ENCODE results near the gene LANCL3. TPM values are rescaled to one million over a fixed set of nuclear protein-coding genes. Genes with fewer than 3 reads are reported as not detected.

LANCL3 gene
- total RNA-seq, 4 donors from 2014 or later: 2.3 to 3.7 (median 2.7) TPM

DNA sequence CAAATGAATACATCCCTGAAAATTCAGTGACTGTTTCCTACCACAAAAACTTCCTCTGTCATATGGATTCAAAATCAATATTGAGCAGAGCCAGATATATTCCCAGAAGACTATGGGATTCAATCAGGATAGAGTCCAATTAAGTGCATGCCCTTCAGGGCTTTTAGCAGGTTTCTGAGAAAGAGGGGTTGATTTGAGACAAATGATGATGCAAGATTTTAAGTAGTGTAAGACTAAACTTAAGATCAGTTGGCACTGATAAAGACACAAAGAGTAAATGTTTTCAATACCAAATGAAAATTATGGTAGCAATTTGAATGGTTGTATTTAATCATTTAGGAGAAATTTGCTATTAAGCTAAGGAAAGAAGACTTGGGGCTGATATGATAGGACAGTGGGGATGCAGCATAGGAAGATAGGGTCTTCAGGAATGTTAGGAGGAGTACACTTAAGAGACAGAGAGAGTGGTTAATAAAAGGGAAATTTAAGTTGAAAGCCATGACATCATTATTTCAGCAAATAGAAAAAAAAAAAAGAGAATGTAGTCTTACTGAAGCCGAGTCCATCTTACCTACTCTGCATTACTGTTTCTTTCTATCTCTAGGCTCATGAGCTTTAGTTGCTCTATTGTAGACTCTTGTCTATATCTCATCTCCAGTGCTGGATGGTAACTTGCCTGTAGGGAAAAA, 82.1 kb downstream of the LANCL3 start:
- no peak overlapping the region for H3K4me3 ChIP-seq
- no peaks in the 10 kb centered on the region for H3K27me3 ChIP-seq
- no peaks in the 10 kb centered on the region for H3K9me3 ChIP-seq
- no peak overlapping the region for H3K27ac ChIP-seq
- no peaks in the 10 kb centered on the region for H3K4me1 ChIP-seq
- no peak for ATAC-seq
- TF ChIP-seq POLR2AphosphoS5 (IDR thresholded peaks at IDR 0.05) (no peak), EP300 (IDR thresholded peaks at IDR 0.05) (no peak), POLR2A (IDR thresholded peaks at IDR 0.05) (no peak)
- TF ChIP-seq, protein P1, sequence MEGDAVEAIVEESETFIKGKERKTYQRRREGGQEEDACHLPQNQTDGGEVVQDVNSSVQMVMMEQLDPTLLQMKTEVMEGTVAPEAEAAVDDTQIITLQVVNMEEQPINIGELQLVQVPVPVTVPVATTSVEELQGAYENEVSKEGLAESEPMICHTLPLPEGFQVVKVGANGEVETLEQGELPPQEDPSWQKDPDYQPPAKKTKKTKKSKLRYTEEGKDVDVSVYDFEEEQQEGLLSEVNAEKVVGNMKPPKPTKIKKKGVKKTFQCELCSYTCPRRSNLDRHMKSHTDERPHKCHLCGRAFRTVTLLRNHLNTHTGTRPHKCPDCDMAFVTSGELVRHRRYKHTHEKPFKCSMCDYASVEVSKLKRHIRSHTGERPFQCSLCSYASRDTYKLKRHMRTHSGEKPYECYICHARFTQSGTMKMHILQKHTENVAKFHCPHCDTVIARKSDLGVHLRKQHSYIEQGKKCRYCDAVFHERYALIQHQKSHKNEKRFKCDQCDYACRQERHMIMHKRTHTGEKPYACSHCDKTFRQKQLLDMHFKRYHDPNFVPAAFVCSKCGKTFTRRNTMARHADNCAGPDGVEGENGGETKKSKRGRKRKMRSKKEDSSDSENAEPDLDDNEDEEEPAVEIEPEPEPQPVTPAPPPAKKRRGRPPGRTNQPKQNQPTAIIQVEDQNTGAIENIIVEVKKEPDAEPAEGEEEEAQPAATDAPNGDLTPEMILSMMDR (IDR thresholded peaks at IDR 0.05): no peak
- 80 to 83% methylated on average over 1 of the region's 1 CpG for whole genome bisulfite sequencing, 2 donors (ENCODE audit: low coverage in 1 of 2)
- no peaks in the 10 kb centered on the region for H3K36me3 ChIP-seq

DNA sequence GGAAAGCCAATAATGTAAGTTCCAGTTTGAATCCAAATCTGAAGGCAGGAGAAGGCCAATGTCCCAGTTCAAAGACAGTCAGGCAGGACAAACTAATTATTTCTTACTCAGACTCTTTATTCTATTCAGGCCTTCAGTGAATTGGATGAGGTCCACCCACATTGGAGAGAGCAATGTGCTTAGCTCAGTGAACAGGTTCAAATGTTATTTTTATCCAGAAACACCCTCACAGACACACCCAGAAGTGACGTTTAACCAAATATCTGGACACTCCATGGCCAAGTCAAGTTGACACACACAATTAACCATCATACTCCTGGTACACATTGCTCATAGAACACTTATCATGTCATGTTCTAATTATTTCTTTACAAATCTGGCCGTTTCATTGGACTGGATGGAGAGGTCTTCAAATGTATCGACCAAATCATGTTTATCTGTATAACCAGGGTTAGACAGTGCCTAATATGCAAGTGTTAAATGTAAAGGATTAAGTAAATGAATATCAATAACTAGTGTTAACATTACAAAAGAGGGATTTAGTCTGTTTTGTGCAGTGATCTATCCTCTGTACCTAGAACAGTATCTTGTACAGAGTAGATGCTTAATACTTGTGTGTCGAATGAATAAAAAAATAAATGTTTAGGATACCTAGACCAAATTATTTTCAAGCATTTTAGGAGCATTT, 87.0 kb downstream of the LANCL3 start:
- H3K36me3 ChIP-seq: no peaks in the 10 kb centered on the region
- 66 to 71% methylated on average over 4 of the region's 4 CpGs for WGBS, 2 donors (ENCODE audit: low coverage in 1 of 2)
- ATAC-seq: no peak
- H3K4me1 ChIP-seq: no peaks in the 10 kb centered on the region
- H3K4me3 ChIP-seq: no peak overlapping the region
- H3K27me3 ChIP-seq: no peaks in the 10 kb centered on the region
- H3K27ac ChIP-seq: no peak overlapping the region
- TF ChIP-seq, protein P1 (IDR thresholded peaks at IDR 0.05): no peak
- TF ChIP-seq POLR2A (IDR thresholded peaks at IDR 0.05) (no peak), EP300 (IDR thresholded peaks at IDR 0.05) (no peak), POLR2AphosphoS5 (IDR thresholded peaks at IDR 0.05) (no peak)
- H3K9me3 ChIP-seq: no peaks in the 10 kb centered on the region

DNA sequence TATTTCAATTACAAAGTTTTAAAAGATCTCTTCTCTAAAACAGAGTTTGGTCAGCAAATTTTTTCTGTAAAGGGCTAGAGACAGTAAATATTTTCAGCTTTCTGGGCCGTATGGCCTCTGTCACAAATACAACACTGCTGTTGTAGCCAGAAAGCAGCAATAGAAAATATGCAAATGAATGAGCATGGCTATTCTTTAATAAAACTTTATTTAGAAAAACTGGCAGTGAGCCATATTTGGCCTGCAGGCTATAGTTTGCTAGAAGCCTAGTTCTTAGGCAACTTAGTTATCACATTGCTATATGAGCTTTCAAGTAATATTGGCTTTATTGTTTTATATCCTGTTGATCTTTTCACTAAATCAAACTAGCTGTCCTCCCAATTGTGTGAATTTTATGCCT, 87.6 kb downstream of the LANCL3 start:
- H3K27ac ChIP-seq: no peak overlapping the region
- H3K4me3 ChIP-seq: no peak overlapping the region
- H3K4me1 ChIP-seq: no peaks in the 10 kb centered on the region
- H3K27me3 ChIP-seq: no peaks in the 10 kb centered on the region
- no peak for ATAC-seq
- TF ChIP-seq POLR2AphosphoS5 (IDR thresholded peaks at IDR 0.05) (no peak), POLR2A (IDR thresholded peaks at IDR 0.05) (no peak), EP300 (IDR thresholded peaks at IDR 0.05) (no peak)
- TF ChIP-seq, protein P1 (IDR thresholded peaks at IDR 0.05): no peak
- 78 to 100% methylated on average over 1 of the region's 1 CpG for WGBS, 2 donors (ENCODE audit: low coverage in 1 of 2)
- no peaks in the 10 kb centered on the region for H3K36me3 ChIP-seq
- H3K9me3 ChIP-seq: no peaks in the 10 kb centered on the region

DNA sequence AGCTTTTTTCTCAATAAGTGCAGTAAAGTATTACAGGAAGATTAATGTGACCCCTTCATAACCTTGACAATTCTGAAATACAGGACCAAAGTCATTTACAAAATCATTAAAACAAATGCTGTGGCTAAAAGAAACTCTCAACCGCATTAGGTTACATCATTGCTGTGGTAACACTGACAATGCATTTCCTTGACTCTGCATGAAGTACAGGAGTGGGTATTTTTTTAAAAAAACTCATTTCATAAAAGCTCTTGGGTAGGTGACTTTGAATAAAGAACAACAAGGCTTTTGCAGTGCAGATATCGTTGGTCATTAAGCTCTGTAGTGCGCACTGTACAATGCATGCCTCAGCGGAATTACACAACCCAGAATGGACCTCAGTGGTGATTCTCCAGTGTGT, 90.7 kb downstream of the LANCL3 start:
- Histone ChIP-seq H3K36me3 (no peaks in the 10 kb centered on the region), H3K4me1 (no peaks in the 10 kb centered on the region), H3K9me3 (no peaks in the 10 kb centered on the region), H3K27ac (no peak overlapping the region), H3K27me3 (no peaks in the 10 kb centered on the region), H3K4me3 (no peak overlapping the region)
- WGBS, 2 donors (ENCODE audit: low coverage in 1 of 2): 75 to 89% methylated on average over 1 to 2 of the region's 4 CpGs
- TF ChIP-seq POLR2A (IDR thresholded peaks at IDR 0.05) (no peak), POLR2AphosphoS5 (IDR thresholded peaks at IDR 0.05) (no peak), EP300 (IDR thresholded peaks at IDR 0.05) (no peak)
- TF ChIP-seq, protein P1 (IDR thresholded peaks at IDR 0.05): no peak
- ATAC-seq: no peak

DNA sequence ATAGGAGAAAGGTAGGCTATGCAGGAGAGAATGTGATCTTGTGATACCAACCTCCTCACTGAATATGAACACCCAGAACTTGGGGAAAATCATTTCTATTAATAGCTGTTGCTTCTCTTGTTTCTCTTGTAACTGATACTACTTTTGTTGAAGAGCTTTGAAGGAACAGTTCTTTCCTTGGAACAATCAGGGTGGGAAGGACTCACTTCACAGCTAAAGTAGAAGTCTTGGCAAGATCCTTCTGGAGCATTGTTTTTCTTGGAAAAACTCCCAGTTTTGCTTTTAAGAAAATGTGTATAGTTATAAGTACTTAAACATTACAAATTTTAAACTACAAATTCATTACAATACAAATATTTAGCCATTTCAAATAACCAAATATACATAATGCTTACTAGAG, 95.1 kb downstream of the LANCL3 start:
- no peaks in the 10 kb centered on the region for H3K9me3 ChIP-seq
- H3K27ac ChIP-seq: no peak overlapping the region
- TF ChIP-seq, protein P1 (IDR thresholded peaks at IDR 0.05): no peak
- no peak for TF ChIP-seq EP300 (IDR thresholded peaks at IDR 0.05)
- no peak for TF ChIP-seq POLR2AphosphoS5 (IDR thresholded peaks at IDR 0.05)
- TF ChIP-seq POLR2A (IDR thresholded peaks at IDR 0.05): no peak
- no peak for ATAC-seq
- H3K4me1 ChIP-seq: no peaks in the 10 kb centered on the region
- H3K27me3 ChIP-seq: no peaks in the 10 kb centered on the region
- H3K36me3 ChIP-seq: no peaks in the 10 kb centered on the region
- no peak overlapping the region for H3K4me3 ChIP-seq
